Measurements from ENCODE around the gene NRF1. TPM values are rescaled to one million over a fixed set of nuclear protein-coding genes. Genes with fewer than 3 reads are reported as not detected.

NRF1 gene
- total and polyA plus RNA-seq, 2 of the 8 experiments (the other 6 are each of a cell fraction or from before 2014, with no cell fraction given): 18.2 to 21.4 TPM

DNA sequence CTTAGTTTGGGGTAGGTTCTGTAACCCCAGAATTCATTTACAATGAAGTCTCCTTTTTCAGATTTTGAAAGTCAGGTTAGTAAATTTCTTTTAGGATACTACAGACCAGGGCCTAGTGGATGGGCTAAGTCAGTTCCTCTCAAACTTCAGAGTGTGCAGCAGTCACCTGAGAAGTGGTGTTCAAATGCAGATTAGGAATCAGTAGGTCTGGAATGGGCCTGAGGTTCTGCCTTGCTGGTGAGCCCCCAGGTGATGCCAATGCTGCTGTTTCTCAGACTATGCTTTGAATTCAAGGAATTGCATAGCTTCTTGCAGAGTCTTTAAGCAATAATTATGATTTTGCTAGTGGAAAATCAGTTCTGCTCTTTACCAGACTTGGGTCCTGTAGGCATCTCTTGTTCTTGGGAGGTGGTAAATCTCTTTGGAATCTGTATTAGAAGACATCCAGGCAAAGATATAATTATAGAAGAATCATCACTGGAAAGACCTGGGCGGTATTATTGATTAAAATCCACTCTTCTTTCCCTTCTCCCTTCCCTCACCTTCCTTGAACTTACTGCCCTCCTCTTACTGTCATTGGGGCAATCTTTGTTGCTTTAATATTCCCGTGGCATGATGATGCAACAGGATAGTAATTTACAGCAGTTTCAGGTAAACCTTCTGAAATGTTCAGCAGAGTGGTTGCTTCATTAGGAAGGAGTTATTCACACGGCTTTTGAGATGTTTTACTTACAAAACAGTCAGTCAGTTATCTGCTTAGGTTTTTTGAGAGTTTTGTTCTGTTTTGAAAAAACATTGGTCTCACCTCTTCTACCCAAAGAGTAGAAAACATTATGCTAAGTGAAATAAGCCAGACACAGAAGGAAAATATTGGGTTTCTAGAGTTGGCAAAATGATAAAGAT, 87.2 kb downstream of the NRF1 start:
- no peak overlapping the region for H3K56ac ChIP-seq (replicated peaks; ENCODE audit: insufficient read length, low read depth, low read length)
- 82% methylated on average over 3 of the region's 3 CpGs; no CpG with 5 or more reads in 1 of the 2 experiments for WGBS, 2 experiments (ENCODE audit: extremely low coverage in 1 of 2, insufficient coverage in 1 of 2, insufficient read length in 1 of 2, insufficient replicate concordance in 2 of 2, low coverage in 1 of 2, low lambda C conversion rate in 2 of 2, missing lambda C conversion rate in 1 of 2)
- H2BK12ac ChIP-seq (ENCODE audit: low read depth, low read length): no peak overlapping the region; the same call in 1 of the 2 replicates
- no peak overlapping the region for H4K5ac ChIP-seq (ENCODE audit: insufficient read length, low read depth, low read length)
- no peak overlapping the region for H4K8ac ChIP-seq (ENCODE audit: extremely low read depth, insufficient read depth, low read length)
- peak overlapping the region; percentile 2 to 21; a peak in 1 of 4 replicates for H3K4me2 ChIP-seq (ENCODE audit: insufficient read depth in 1 of 2, low read depth in 2 of 2, low read length in 2 of 2)
- DNase-seq (ENCODE audit: low read depth in 1 of 2, low spot score in 2 of 2): no peak
- peaks cover 0 to 3% (median 0%) of the 10 kb centered on the region in 4 experiments; a peak in 3 of 7 replicates for H3K4me1 ChIP-seq (replicated peaks in 1 of 4; ENCODE audit: control insufficient read depth in 3 of 4, insufficient read depth in 4 of 4, low read length in 3 of 4)
- no peak overlapping the region for H2AK5ac ChIP-seq (ENCODE audit: low read depth, low read length)
- H3K9ac ChIP-seq (replicated peaks in 1 of 4; ENCODE audit: extremely low read depth in 1 of 4, low read depth in 3 of 4, low read length in 3 of 4): no peak overlapping the region
- H3K4me3 ChIP-seq (ENCODE audit: extremely low read depth in 1 of 4, insufficient read depth in 2 of 4, low read depth in 3 of 4, low read length in 4 of 4): peak overlapping the region in 1 of 4 experiments; percentile 23; a peak in 1 of 8 replicates
- H3K18ac ChIP-seq (ENCODE audit: extremely low read depth, low read length): no peak overlapping the region
- no peaks in the 10 kb centered on the region for H4K20me1 ChIP-seq (replicated peaks in 1 of 2; ENCODE audit: control insufficient read depth in 1 of 2, insufficient read depth in 2 of 2, low read length in 2 of 2)
- TF ChIP-seq CEBPB (IDR thresholded peaks at IDR 0.05; ENCODE audit: low read depth, low read length) (peak; percentile 77; the same call in 1 of the 2 replicates), RAD21 (IDR thresholded peaks at IDR 0.05 in 1 of 2, conservative IDR thresholded peaks at IDR 0.05 in 1 of 2; ENCODE audit: low read depth in 2 of 2, low read length in 2 of 2) (no peak; a peak in 1 of 4 replicates)
- no peak overlapping the region for H3K4ac ChIP-seq (replicated peaks; ENCODE audit: insufficient read length, low read depth, low read length)
- no peak overlapping the region for H3K14ac ChIP-seq (ENCODE audit: insufficient read length)
- no peaks in the 10 kb centered on the region for H3K79me2 ChIP-seq (ENCODE audit: control insufficient read depth in 1 of 2, insufficient read depth in 2 of 2, low read length in 2 of 2)
- H2BK120ac ChIP-seq (replicated peaks; ENCODE audit: low read depth, low read length): no peak overlapping the region
- H3K27ac ChIP-seq (ENCODE audit: low read depth, low read length): no peak overlapping the region
- POLR2A ChIA-PET (ENCODE audit: partially characterized antibody): interaction anchor here (0.7 to 1.7 kb wide), 4 partner anchors 81 to 127 kb away, joined by 3 to 5 read pairs (median 3); no protein-coding TSS in a partner anchor
- no peak overlapping the region for H3K23ac ChIP-seq (ENCODE audit: insufficient read length)
- H3K79me1 ChIP-seq (ENCODE audit: low read depth, low read length): no peaks in the 10 kb centered on the region
- no peak overlapping the region for H2BK5ac ChIP-seq (ENCODE audit: low read depth, low read length)
- H2BK15ac ChIP-seq (ENCODE audit: low read length): no peak overlapping the region
- no peak overlapping the region for H4K91ac ChIP-seq (replicated peaks; ENCODE audit: insufficient read length, low read length)
- H3K9me3 ChIP-seq (ENCODE audit: insufficient read depth in 2 of 2, low read depth in 1 of 2, low read length in 1 of 2): no peaks in the 10 kb centered on the region
- CTCF ChIA-PET (ENCODE audit: partially characterized antibody): interaction anchor here (1.0 to 1.6 kb wide), 3 partner anchors 94 to 130 kb away, joined by 3 to 8 read pairs (median 5); no protein-coding TSS in a partner anchor
- H2BK20ac ChIP-seq (ENCODE audit: low read length): no peak overlapping the region
- FAIRE-seq: peak; percentile 78
- H3K27me3 ChIP-seq (replicated peaks in 1 of 4; ENCODE audit: control insufficient read depth in 3 of 4, extremely low read depth in 1 of 4, insufficient read depth in 3 of 4, low read length in 3 of 4): no peaks in the 10 kb centered on the region
- H3K23me2 ChIP-seq (ENCODE audit: low read depth, low read length): no peaks in the 10 kb centered on the region
- H3K36me3 ChIP-seq (ENCODE audit: control insufficient read depth in 2 of 4, insufficient read depth in 4 of 4, low read length in 3 of 4): peaks cover 0 to 4% (median 0%) of the 10 kb centered on the region in 4 experiments; a peak in 1 of 8 replicates
- no peak overlapping the region for H2AFZ ChIP-seq (ENCODE audit: low read length)
